GM18870 (cell line): ENCODE data around the gene GNG2.
A peak's percentile ranks its signal among the peaks of the same experiment; 100 is the strongest.

Experiments used
- ATAC-seq: cut with Tn5 transposase; IDR thresholded peaks from one replicate; pipeline ENCODE4 v1.9.1; 2021; ENCODE audit warnings: moderate library complexity; ENCODE audit not compliant: unreplicated experiment

The GNG2 gene

DNA sequence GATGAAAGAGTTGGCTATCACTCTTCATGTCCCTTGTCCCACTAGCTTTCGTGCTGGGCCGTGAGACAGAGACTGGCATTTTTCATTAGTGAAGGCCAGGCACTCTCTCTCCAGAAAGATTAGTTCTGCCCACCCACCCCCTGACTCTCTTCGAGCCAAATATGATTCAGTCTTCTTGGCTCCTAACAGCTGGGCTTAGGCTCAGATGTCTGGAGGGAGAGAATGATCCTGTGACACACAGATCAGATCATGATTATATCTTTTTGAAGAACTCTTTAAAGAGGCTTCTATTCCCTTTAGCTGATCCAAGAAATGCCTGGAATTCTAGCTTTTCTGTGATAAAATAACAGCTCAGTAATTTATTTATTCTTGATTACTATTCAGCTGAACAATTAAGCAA, 5.2 kb upstream of the GNG2 start:
- ATAC-seq = no peak

DNA sequence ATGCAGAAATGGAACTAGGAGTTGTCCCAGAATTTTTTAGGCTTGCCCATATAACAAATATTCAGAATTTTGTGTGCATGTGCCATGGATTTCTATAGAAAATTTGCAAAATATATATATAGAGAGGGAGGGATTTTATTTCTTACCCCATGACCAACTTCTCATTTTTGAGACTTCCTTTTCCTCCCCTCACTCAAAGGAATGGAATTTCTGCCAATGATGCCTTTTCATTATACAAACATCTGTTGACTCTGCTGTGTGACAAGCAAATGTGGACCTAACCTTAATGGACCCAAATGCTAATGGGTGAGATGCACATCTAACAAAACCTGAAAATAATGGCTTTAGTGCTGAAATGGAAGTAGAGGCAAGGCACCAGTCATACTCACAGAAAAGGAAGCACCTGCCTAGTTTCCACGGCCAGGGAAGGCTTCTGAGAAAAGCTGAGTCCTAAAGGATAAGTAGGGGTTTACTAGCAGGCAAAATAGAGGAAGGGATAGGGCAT, 3.6 kb upstream of the GNG2 start:
- ATAC-seq = no peak

GRCh38 chr14:51859131-51859530, 1.3 kb upstream of the GNG2 start:
- ATAC-seq = no peak

GRCh38 chr14:51860825-51861499, 550 bp downstream of the GNG2 start:
- ATAC-seq = no peak

- ATAC-seq = no peak
Observed at GRCh38 chr14:51862176-51862796, 1.9 kb downstream of the GNG2 start.

DNA sequence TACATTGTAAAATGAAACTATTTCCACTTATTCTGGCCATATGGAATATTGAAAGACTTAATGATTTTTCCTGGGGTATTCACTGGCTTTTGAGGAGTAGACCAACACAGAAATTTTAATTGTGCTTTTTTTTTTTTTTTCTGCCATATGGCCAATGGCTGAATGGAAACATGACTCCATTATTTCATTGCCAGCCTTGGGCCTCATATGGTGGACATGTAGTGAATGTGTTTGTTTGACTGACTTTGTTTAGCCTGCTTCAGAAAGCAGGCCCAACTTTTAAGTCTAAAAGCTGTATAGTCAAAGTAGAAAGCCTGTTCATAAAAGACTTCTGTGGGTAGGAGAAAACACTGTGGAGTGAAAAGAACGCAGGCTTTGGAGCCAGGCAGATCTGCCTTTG, 2.4 kb downstream of the GNG2 start:
- ATAC-seq = no peak

- ATAC-seq = no peak
Observed at GRCh38 chr14:51865953-51866747, 5.7 kb downstream of the GNG2 start.

- no peak for ATAC-seq
Observed at GRCh38 chr14:51867741-51868140, 7.3 kb downstream of the GNG2 start.

DNA sequence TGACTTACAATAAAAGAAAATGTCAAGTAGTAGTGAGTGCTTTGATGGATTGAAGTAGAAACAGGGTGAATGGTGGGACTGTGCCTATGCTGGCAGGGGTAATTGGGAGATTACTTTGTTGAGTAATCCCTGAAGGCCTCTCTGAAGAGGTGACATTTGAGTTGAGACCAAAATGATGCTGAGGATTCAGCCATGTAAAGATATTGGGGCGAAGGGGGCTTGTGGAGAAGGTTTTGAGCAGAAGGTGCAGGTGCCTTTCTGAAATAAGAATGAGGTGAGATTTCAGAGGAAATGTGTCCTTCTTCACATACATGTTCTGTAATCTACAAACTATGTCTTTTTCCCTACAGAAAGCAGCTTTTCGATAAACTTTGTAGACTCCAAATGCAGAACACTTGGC, 8.0 kb downstream of the GNG2 start:
- no peak for ATAC-seq

DNA sequence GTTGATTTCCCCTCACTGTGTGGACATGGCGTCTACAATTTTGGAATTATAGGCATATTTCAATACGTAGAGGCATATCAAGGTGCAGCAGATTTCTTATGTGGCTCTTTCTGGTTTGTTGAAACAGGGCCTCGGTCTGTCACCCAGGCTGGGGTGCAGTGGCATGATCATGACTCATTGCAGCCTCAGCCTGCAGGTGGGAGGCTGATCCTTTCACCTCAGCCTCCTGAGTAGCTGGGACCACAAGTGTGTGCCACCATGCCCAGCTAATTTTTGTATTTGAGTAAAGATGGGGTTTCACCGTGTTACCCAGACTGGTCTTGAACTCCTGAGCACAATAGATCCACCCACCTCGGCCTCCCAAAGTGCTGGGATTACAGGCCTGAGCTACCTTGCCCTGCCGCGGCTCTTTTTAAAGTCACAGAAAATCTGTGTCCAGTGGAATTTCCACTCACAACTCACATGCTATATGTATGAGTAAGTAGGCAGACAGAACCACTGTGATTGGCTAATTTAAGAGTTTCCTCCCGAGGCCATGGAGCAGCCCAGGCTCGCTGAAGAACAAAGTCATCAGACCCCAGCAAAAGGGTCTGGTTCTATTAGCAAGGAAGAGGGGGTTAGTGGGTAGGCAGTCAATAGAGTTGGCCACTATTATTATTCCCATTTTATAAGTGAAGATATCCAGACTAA, 9.1 kb downstream of the GNG2 start:
- ATAC-seq = no peak

- no peak for ATAC-seq
Observed at GRCh38 chr14:51870606-51871005, 10.2 kb downstream of the GNG2 start.

DNA sequence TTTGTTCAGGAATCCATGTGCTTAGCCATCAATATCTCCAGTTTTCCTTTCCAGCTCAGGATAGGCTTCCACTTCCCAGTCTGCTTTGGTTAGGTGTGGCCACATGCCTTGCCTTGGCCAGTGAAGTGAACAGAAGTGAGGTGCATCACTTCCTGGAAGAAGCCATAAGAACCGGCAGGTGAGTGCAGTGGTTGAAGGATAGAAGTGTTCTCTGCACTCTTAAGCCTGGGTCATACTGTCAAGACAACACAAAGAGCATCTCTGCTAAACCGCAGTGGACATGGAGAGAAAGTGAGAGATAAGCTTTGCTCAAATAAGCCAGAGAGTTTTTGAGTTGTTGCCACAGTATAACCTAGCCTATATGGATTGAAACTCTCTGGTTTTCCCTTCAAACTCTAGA, 11.4 kb downstream of the GNG2 start:
- no peak for ATAC-seq

- ATAC-seq = no peak
Observed at GRCh38 chr14:51872396-51872795, 12.0 kb downstream of the GNG2 start.

- ATAC-seq = peak; percentile 94
Observed at GRCh38 chr14:51873221-51873893, 12.9 kb downstream of the GNG2 start.

- no peak for ATAC-seq
Observed at GRCh38 chr14:51877810-51878209, 17.4 kb downstream of the GNG2 start.

- no peak for ATAC-seq
Observed at GRCh38 chr14:51879170-51879569, 18.8 kb downstream of the GNG2 start.

DNA sequence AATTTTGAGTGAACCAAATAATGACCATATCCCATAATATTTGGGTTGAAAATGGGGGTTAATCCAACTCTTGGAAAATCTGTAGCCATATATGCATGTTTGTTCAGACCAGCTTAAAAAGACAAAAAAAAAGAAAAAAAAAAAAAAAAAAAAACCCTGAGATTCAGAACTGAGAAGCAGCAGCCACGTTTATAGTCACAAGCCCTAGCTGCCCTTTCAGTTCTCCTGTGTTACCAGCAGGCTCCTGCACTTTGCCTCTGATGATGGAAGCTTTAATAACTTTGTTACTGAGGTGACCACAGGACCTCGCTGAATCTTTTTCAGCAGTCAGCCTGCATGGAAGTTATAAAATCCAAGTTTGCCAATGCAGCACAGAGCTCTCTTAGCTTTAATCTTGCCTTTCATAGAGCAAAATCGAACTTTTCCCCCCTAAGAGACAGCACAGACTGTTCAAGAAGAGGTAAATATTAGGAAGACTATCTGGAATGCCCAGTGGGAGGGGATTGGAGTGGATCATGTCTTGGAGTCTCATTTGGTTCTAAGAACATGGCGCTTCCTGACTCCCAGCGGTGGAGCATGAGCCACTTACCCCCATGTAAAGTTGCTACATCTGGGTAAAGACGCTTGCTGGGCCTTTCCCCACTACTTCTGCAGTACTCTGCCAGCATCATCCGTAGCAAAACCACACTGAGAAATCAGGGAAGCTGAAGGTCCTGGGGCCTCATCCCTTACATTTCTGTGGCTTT, 20.6 kb downstream of the GNG2 start:
- ATAC-seq = peak; percentile 48

DNA sequence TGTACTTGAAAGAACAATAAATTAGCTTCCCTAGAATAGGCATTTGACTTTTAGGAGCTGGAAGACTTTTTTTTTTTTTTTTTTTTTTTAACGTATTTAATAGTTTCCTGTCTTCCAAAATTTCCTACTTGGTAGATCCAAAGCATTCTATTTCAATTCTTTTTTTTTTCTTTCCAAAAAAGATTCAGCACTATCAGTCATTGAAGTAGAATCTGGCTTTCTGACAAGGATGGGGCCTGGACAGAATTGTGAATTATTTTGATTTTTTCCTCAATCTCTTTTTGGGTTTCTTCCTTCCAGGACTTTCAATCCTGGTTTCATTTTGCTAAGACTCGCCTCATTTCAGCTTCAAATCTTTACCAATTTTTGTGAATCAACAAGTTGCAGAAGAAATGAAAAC, 21.2 kb downstream of the GNG2 start:
- no peak for ATAC-seq

- no peak for ATAC-seq
Observed at GRCh38 chr14:51883232-51883631, 22.8 kb downstream of the GNG2 start.
